HTR-8/SVneo (cell line): Measurements from ENCODE around the gene HGFAC.
"Not testable (repeated sequence)": the region's sequence is repeated elsewhere in the genome, so short reads cannot be mapped to it uniquely, and the experiment has no call there.

ENCODE experiments used
- DNase-seq: peaks from one replicate; pipeline ENCODE4 v3.0.0; 2011; ENCODE audit warnings: low spot score, mixed read lengths; ENCODE audit not compliant: insufficient read length
- FAIRE-seq: peaks from 2 replicates; lab custom pipeline; 2011; peaks lifted over from hg19 to GRCh38; lab: Jason Lieb, UNC

The HGFAC gene

GRCh38 chr4:3410401-3411135, 31.2 kb upstream of the HGFAC start:
- no peak for FAIRE-seq

DNA sequence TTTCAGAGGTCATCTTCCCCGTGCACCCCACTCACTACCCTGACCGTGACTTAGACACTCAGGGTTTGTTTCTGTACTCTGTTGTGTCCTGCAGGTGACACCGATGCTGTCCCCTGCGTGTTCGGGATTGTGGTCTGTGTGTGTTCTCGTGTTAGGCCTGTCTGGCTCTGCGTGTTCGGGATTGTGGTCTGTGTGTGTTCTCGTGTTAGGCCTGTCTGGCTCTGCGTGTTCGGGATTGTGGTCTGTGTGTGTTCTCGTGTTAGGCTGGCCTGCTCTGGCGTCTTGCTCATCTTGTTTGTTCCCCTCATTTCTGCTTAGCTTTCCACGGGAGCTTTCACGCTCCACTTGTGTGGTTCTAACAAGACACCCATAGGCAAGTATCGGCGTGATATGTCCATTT, 30.6 kb upstream of the HGFAC start:
- not testable (repeated sequence) for FAIRE-seq, DNase-seq

More at GRCh38 chr4:3410401-3411135, 31.2 kb upstream of the HGFAC start:
- no peak for DNase-seq

- DNase-seq = no peak
- FAIRE-seq = no peak
Observed at GRCh38 chr4:3411676-3412075, 30.1 kb upstream of the HGFAC start.

DNA sequence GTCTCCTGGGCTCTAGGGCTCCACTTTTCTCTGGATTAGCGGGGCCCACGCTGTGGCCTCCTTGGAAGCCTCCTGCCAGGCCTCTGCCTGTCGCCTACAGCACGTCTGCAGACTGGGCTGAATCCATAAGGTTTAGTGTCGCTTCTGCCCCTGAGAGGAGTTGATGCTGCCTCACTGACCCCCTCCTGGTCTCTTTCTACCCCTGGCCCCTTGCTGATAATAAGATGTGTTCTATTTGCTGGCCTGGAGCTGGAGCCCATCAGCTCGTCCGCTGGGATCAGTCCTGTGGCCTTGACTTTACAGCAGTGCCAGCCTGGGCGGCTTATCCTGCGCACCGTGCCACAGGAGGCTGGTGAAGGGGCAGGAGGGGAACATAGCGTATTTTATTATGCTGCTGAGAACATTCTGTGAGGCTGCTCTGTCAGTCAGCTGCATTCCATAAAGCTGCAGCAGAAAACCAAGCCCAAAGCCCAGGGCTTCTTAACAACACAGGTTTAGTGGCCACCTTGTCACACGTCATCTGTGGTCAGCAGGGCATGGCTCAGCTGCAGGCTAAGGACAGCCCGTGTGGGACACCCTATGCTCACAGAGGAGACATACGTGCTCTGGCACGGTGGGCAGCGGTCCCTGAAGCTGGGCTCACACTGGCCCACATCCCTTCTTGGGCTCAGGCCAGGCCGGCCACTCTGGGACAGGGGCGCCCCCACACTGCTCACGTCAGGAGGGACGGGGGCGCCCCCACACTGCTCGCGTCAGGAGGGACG, 29.3 kb upstream of the HGFAC start:
- DNase-seq (no peak), FAIRE-seq (no peak)

DNA sequence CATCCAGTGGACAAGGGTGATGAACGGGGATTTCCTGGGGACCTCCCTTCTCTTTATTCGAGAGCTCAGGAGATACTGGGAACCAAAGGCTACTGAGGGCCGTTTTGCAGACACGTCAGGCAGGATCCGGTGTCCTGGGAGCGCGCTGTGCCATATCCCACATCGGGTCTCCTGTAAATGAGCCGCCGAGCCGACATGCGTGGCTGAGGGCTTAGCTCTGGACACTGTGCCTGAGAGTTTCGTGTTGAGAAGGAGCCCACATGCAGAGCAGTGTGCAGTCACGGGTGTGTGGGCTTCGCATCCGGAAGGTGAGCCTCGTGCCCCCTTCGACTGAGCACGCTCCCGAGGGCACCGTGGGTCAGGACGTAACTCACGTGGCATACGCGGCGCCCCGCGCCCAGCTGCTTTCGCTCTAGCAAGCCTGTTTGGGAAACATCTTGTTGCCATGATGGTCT, 28.5 kb upstream of the HGFAC start:
- DNase-seq = no peak
- FAIRE-seq = no peak

DNA sequence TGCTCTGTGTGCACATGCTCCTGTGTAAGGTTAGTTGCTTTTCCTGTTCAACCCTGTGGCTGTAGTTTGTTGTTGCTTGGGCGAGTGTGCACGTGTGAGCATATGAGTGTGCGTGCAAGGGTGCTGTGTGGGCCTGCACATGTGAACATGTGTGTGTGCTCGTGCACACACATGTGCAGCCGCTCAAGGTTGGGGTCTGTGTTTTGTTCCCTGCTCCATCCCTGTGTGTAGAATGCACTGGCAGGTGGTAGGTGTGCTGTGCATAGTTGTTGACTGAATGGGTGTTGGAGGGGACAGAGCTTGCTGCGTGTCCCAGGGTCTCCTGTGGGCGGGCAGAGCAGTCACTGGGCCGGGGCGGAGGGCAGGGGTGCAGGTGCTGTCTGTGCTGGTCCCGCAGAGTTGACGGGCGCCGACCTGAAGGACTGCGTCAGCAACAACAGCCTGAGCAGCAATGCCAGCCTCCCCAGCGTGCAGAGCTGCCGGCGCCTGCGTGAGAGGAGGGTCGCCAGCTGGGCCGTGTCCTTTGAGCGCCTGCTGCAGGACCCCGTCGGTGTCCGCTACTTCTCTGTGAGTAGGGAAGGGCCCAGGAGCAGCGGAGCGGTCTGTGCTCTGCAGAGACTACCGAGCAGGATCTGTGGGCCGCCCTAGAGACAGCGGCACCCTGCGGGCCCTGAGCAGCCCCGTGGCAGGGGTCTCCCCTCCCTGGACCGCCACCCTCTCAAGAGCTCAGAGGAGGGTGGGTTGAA, 27.9 kb upstream of the HGFAC start:
- DNase-seq (no peak), FAIRE-seq (no peak)

GRCh38 chr4:3414421-3415279, 27.1 kb upstream of the HGFAC start:
- DNase-seq (no peak), FAIRE-seq (no peak)

GRCh38 chr4:3415471-3416141, 26.2 kb upstream of the HGFAC start:
- FAIRE-seq = no peak
- no peak for DNase-seq

DNA sequence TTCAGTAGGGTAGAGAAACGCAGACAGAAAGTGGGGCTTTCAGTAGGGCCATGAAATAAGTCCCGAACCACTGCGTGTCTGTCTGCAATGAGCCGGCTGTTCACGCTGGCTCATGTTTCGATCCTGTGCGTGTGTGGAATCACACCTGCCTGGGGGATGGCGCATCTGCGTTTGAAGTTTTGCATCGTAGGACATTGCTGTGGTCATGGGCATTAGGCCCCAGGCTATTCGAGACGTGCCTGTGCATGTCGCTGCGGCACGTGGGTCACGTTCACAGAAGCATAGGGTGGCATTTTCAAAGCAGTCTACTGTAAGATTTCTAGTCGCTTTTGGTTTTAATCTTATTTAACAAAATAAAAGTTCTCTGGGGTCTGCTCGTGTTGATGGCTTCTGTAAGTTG, 25.5 kb upstream of the HGFAC start:
- FAIRE-seq (no peak), DNase-seq (no peak)

GRCh38 chr4:3416821-3417221, 24.9 kb upstream of the HGFAC start:
- DNase-seq = no peak
- no peak for FAIRE-seq

DNA sequence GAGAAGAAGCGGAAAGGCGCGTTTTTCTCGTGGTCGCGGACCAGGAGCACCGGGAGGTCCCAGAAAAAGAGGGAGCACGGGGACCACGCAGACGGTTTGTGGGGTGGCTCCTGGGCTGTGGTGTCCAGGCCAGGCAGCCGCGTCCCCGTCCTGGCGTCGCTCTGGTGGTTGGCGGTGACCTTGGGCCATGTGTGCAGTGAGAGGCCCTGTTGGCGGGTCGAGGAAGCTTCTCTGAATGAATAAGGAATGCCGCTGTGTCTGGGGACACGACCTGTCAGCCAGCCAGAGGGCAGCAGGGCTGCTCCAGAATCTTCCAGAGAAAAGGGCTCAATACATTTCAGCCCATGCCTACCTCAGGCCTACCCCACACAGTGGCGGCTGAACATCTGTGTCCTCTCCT, 24.3 kb upstream of the HGFAC start:
- FAIRE-seq = no peak
- DNase-seq = no peak

GRCh38 chr4:3418029-3418762, 23.6 kb upstream of the HGFAC start:
- no peak for DNase-seq
- FAIRE-seq = no peak

DNA sequence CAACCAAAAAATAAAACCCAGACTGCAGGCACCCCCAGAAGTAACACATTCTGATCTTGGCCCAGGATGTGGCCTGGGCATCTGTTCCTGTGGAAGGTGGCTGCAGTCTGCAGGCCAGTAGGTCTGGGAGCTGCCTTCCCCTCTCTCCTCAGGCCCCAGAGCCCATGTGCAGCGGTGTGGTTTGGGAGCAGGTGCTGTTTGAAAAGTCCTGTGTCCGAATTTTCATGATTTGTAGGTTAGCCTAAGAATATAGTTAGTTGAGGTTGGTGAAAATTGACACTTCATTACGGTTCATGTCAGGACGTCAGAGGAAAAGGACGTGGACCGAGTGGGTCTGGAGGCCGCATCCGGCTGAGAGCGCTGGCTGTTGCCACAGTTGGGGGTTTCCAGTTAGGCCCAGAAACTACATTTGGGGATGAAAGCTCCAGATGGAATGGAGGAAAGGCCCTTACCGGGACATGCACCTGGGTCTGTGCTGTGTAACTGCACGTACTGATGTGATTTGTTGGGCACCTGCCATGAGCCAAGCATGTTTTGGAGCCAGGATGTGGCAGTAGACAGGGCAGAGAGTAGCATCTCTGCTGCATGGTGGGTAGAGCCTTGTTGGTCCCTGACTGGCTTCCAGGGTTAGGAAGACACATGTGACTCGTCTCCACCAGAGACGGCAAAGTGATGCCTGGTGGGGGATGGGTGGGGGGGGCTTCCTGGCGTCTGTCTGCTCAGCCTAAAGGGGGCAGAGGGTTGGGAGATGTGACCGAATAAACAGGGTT, 21.7 kb upstream of the HGFAC start:
- FAIRE-seq (no peak), DNase-seq (no peak)

GRCh38 chr4:3420606-3420955, 21.2 kb upstream of the HGFAC start:
- FAIRE-seq (no peak), DNase-seq (no peak)

- FAIRE-seq (no peak), DNase-seq (no peak)
Observed at GRCh38 chr4:3420956-3421355, 20.8 kb upstream of the HGFAC start.

GRCh38 chr4:3421470-3421869, 20.3 kb upstream of the HGFAC start:
- FAIRE-seq (no peak), DNase-seq (no peak)

DNA sequence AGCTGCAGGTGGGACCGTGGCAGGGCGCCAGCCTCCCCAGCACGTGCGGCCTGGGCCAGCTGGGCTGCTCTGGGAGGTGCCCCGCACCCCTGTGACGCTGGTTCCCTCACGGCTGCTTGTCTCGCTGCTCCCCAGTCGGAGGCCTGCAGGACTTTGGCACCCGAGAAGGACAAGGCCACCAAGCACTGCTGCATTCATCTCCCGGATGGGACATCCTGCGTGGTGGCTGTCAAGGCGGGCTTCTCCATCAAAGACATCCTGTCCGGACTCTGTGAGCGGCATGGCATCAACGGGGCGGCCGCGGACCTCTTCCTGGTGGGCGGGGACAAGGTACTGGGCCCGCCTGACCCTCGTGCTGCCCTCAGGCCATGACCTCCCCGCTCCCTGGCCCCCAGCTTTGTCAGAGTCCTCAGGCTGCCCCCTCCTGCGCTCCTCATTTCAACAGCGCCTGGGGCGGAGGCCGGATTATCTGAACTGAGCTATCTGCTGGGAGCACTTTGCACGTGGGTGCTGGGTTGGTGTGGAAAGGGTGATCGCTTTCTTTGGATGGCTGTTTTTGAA, 19.4 kb upstream of the HGFAC start:
- FAIRE-seq (no peak), DNase-seq (no peak)

GRCh38 chr4:3422808-3423297, 18.9 kb upstream of the HGFAC start:
- FAIRE-seq = no peak
- no peak for DNase-seq
